ES-I3 (cell line): Measurements from ENCODE around the gene ZACN.
"Not testable (repeated sequence)": the region's sequence is repeated elsewhere in the genome, so short reads cannot be mapped to it uniquely, and the experiment has no call there.

Experiments
- H3K36me3 ChIP-seq: 2 replicates; pipeline ENCODE4 v1.6.1; 2013; ENCODE audit warnings: mild to moderate bottlenecking, low read length, control low read depth, moderate library complexity; ENCODE audit not compliant: insufficient read depth
- H3K4me1 ChIP-seq: 2 replicates; pipeline ENCODE4 v1.6.1; 2013; ENCODE audit warnings: mild to moderate bottlenecking, control low read depth, low read length; ENCODE audit not compliant: insufficient read depth
- H3K9ac ChIP-seq: 2 replicates; pipeline ENCODE4 v1.6.1; 2013; ENCODE audit warnings: low read depth, mild to moderate bottlenecking, low read length, moderate library complexity
- H3K9me3 ChIP-seq: 2 replicates; pipeline ENCODE4 v1.6.1; 2013; ENCODE audit warnings: mild to moderate bottlenecking, low read length, moderate library complexity; ENCODE audit not compliant: control insufficient read depth, insufficient read depth

Gene ZACN

DNA sequence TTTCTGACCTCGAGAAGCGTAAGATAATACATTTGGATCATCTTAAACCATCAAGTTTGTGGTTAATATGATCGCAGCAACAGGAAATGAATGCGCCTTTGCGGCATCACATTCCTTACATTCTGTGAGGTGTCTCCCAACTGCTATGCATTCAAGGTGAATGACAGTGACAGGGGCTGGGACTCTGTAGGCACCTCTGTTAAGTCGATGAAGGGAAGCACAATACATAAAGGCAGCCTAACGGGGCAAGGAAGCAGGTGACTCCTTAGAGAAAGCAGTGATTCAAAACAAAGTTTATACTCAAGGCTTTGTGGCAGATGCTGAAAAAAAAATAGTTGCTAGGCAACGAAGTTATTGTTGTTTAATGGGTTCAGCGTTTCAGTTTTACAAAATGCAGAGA lies 30.3 kb upstream of the ZACN start:
- no peaks in the 10 kb centered on the region for H3K9me3 ChIP-seq
- no peaks in the 10 kb centered on the region for H3K4me1 ChIP-seq
- no peak overlapping the region for H3K9ac ChIP-seq
- H3K36me3 ChIP-seq, result peaks cover 46% of the 10 kb centered on the region

DNA sequence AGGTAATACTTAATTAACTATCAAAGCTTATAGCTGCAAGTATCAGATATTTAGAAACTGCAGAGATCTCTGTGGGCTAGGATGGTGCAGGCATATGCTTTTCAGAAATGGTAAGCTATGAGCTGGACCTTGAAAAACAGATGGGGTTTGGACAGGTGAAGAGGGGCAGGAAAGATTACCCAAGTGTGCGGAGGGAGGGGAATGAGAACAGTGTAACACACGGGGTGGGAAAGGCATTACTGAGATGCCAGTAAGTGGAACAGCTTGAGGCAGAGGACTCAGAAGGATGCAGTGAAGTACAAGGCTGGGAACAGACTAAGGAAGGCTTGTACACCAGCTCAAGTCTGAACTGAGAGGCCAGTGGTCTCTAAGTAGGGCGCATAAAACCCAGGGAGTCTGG lies 29.7 kb upstream of the ZACN start:
- Histone ChIP-seq H3K4me1 (no peaks in the 10 kb centered on the region), H3K9ac (no peak overlapping the region), H3K9me3 (no peaks in the 10 kb centered on the region), H3K36me3 (peaks cover 45% of the 10 kb centered on the region)

DNA sequence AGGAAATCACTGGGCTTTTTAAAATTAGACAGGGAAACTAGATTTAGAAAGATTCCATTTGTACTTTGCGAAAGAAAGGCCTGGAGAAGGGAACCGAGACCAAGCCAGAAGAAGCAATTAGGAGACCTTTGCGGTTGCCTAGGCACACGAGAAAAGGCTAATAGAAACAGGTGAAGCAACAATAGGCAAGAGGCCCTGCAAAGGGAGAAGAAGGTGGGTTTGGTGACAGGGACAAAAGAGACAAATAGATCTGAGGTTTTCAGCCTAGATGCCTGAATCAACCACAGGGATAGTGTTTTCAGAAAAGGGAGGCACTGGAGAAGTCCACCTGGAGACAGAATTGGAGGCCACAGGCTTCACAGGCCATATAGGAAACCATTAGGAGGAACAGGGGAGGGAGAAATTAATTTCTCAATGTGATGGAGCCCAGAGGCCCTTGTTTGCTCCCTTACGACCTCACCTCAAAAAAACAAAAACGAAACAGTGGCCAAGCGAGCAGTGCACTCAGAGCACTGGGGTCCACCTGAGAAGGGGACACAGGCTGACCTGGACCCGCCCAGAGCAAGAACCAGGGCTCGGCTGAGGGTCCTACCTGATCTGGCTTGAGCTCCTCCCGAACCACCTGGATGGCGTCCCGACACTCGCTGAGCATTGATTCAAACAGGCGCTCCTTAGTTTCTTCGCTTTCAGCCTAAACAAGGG lies 29.0 kb upstream of the ZACN start:
- Histone ChIP-seq H3K4me1 (no peaks in the 10 kb centered on the region), H3K36me3 (peaks cover 40% of the 10 kb centered on the region), H3K9ac (no peak overlapping the region), H3K9me3 (no peaks in the 10 kb centered on the region)

DNA sequence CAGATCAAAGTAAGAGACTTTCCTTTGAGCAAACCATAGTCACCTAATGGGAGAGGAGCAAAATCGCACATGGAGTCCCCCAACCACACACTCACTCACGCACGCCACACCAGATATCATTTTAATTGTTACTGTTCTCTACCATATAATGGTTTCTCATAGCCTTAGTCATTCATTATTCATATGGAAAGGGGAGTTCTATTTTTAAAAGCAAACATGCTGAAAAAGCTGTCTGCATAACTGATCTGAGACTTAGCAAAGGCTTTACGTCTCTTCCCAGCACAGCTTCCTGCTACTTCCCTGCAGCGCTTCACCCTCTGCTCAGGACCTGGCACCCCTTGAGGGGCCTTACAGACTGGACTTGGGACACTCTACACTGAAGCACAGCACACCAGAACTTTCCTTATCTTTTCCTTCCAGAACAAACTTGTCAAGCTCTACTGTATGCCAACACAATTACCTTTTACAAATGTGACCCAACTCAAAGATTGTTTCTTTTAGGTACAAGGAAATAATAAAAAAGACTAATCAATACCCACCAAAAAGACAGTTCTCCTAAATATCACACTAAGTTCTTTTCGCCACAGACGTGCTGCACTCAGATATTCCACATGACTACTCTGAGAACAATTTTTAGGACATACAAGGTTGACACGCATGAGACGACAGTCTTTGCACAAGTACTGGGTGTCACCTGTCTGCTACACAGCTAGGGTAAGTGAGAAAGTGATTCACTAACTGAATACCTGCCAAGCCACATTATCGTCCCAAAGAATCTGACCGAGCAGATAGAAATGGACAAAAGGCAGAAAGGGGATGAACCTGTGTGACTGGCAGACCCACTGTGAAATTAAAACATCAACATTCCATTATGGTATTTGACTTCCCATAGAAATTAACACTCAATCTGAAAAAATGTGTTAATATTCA lies 28.2 kb upstream of the ZACN start:
- no peak overlapping the region for H3K9ac ChIP-seq
- no peaks in the 10 kb centered on the region for H3K9me3 ChIP-seq
- no peaks in the 10 kb centered on the region for H3K4me1 ChIP-seq
- H3K36me3 ChIP-seq, result peaks cover 33% of the 10 kb centered on the region

DNA sequence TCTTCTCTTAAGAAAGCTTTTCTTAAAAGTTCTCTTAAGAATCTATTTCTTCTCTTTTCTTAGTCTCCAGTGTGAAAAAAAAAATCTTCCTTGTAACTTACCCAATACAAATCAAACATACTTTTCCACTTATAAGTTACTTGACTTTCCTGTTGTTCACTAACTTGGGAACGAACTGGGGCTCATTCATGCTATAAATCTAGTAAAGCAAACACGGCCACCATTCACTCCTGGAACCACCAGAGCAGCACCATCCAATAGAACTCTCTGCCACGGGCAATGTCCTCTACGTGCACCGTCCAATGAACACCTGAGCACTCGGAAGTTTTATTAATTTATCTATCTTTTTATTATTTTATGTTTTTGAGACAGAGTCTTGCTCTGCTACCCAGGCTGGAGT lies 27.4 kb upstream of the ZACN start:
- Histone ChIP-seq H3K9ac (no peak overlapping the region), H3K4me1 (no peaks in the 10 kb centered on the region), H3K9me3 (no peaks in the 10 kb centered on the region), H3K36me3 (peaks cover 32% of the 10 kb centered on the region)

DNA sequence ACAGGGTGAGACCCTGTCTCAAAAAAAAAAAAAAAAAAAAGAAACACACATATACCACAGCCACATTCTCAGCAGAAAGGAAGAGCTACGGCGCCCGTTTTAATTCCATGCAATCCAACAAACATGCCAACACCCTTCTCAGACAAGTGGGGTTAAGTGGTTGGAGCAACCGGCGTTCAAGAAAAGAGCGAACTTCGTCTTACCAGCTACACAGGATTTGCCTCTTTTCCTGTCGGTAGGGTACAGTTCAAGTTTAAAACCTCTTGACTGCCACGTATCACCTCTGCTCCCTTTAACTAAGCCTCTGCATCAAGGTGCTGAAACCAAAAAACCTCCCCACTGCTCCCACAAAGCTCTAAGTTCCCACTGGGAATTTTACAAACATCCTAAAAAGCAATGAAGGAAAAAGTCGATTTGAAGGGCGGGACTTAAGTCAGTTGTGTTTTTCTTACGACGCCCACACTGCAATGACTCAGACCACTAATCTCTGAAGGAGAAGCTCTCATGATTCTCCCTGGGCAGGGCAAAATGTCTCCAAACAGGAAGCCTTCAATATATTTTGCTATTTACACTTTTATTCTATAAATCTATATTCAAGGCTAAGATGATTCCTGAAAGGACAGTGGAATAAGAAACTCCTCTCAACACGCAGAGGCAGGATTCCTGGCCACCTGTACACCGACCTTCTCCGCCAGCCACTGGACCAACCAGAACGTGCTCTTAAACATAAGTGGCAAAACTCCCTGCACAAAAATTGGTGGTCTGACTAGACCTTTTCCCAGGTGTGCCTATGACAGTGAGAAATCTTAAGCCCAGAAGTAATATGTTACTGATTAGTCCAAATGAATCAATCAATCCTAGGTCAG lies 25.5 kb upstream of the ZACN start:
- no peak overlapping the region for H3K9ac ChIP-seq
- H3K9me3 ChIP-seq, result no peaks in the 10 kb centered on the region
- H3K36me3 ChIP-seq, result peaks cover 45% of the 10 kb centered on the region
- H3K4me1 ChIP-seq, result no peaks in the 10 kb centered on the region

DNA sequence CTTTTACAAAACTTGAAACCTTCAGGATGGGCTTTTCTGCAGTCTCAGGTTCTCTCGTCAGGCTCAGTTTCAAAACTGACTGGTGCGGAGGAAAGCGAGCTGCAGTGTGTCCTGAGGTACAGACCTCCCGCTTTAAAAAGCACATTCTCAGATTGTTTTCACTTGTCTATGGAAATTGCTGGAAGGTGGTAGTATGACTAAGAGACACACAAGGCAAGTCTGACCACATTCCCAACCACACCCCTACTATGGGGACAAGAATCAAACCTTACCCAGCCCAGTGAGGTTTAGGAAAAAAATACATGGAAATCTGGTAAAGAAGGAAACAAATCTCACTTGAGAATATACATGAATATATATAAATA lies 24.9 kb upstream of the ZACN start:
- H3K9me3 ChIP-seq, result no peaks in the 10 kb centered on the region
- peaks cover 42% of the 10 kb centered on the region for H3K36me3 ChIP-seq
- no peak overlapping the region for H3K9ac ChIP-seq
- H3K4me1 ChIP-seq, result no peaks in the 10 kb centered on the region

DNA sequence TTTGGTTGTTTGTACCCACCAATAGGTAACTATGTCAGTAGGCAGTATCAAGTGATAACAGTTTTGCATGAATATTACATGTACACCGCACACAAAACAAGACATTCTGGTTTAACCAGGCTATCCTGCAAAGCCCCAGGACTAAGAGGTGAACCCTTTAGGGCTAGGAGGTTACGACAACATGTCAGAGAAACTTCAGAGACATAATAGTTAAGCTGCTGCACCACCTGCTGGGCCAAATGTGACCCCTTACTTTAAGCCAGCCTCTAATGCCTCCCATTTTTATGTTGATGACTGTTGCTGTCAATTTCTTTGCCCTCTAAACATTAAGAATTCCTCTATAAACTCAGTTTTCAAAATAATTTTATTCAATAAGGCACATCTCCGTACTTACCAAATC lies 22.1 kb upstream of the ZACN start:
- Histone ChIP-seq H3K4me1 (no peaks in the 10 kb centered on the region), H3K36me3 (peaks cover 43% of the 10 kb centered on the region), H3K9ac (no peak overlapping the region), H3K9me3 (no peaks in the 10 kb centered on the region)

DNA sequence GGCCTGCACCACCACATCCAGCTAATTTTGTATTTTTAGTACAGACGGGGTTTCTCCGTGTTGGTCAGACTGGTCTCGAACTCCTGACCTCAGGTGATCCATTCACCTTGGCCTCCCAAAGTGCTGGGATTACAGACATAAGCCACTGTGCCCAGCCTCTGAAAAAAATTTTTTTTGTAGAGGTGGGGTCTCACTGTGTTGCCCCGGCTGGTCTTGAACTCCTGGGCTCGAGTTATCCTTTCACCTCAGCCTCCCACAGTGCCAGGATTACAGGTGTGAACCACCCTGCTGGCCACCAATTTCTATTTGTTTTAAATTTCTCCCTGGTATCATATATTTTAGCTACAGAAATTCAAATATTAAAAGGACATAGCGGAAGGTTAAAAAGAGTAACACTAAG lies 20.7 kb upstream of the ZACN start:
- peaks cover 49% of the 10 kb centered on the region for H3K36me3 ChIP-seq
- H3K9me3 ChIP-seq, H3K9ac ChIP-seq, H3K4me1 ChIP-seq: not testable (repeated sequence)

DNA sequence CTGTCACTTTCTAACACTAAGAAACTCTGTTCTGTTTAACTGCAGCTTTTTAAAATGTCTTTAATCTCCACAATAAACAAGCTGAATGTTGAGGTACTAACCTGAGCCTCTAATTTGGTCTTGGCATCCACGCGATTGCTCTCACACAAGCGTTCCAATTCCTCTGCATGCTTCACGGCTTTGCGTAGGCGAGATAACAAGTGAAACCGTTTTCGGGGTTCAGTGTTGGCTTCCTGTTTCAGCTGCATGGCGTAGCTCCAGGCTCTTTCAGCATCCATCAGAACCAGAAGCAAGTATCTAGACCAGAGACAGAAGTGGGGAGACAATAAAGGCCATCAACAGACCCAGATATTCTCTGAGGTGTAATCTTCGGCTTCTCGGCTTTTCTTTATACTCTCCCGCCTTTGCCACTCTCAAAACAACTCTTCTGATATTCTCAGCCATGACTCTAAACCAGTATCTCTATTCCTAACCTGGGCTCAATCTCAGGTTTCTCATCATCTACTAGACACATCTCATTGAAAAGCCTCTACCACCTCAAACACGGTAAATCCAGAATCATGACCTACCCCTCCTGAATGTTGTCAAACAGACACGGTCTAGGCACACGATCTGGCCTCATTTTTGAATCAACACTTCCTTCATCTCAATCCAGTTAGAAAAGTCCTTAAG lies 15.0 kb upstream of the ZACN start:
- Histone ChIP-seq H3K4me1 (no peaks in the 10 kb centered on the region), H3K36me3 (peaks cover 56% of the 10 kb centered on the region), H3K9ac (no peak overlapping the region), H3K9me3 (no peaks in the 10 kb centered on the region)

DNA sequence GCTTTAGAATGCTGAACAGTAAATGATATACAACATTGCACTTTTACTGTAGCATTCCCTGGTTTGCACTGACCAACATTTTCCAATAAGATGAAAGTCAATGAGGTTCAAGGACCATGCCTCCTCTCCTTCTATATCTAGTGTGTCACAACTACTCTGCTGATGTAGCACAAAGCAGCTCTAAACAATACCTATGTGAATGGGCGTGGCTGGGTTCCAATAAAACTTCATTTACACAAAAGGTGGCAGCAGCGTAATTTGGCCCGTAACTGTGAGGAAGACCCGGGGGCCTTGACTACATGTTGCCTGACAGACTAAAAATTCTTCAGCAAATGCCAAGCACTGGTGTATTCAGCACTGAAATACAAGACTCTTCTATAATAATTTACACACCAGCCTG lies 13.2 kb upstream of the ZACN start:
- Histone ChIP-seq H3K36me3 (peaks cover 49% of the 10 kb centered on the region), H3K9ac (no peak overlapping the region), H3K9me3 (no peaks in the 10 kb centered on the region), H3K4me1 (no peaks in the 10 kb centered on the region)

DNA sequence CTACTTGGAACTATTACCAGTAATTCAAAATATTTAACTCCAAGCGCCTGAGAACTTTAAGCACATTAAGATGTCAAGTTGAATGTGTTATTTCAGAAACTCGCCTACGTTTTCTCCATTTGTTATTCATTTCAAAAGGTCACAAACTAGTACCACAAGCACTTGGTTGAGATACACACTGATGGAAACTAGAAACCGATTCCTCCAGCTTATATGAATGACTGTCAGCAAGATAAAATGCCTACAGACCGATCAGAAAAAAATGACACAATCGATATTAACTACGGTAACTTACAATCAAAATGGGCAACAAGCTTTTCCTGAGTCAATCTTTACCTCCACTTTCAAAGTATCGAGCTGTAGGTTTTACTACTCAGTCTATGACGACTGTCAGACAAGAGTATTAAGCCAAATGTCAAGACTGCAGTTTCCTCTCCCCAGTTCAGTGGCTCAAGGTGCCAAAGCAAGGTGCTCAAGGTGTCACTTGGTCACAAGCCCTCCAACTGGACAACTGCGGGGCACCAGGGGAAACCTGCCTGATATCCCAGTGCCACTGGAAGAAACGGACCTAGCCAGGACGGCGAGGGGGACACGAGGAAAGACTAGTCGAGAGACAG lies 7.3 kb upstream of the ZACN start:
- Histone ChIP-seq H3K9ac (peak overlapping the region; percentile 86), H3K9me3 (no peaks in the 10 kb centered on the region), H3K4me1 (peaks cover 4% of the 10 kb centered on the region), H3K36me3 (peaks cover 9% of the 10 kb centered on the region; the same call in 1 of the 2 replicates)

DNA sequence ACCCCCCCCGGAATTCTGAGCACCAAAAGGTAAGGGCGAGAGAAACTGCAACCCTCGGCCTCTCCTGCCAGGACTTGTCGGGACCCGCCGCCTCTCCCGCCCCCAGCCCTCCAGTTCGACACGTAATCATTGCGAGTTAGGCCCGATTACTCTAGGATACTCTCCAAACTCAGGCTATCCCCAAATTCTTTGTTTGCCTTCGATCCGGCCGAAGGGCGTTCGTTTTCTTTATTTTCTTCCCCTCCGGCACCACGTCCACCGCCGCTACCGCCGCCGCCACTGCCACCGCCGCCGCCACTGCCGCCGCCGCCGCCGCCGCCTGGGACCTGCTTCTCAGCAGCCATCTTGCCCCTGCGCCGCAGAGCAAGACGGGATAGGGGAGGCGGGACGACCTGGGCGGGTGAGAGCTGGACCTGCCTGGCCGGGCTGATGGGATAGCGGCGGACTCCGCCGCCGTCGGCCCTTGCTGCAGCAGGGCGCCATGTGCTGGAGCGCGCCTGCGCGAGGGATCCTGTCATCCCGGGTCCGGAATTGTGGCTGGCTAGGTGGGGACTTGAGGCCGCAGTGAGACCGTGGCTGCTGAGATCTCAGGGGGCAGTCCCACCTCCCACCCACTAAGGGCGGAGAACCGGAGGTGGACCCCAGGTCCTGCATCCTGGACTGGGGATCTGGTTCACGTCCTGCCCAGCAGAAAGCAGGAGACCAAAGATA lies 6.7 kb upstream of the ZACN start, which contains the start of gene SRP68:
SRP68 (minus strand) TSS at position 370 of the 711 bp plus-strand sequence; CDS start at position 344, 26 bp downstream.
- Histone ChIP-seq H3K36me3 (peaks cover 3% of the 10 kb centered on the region; the same call in 1 of the 2 replicates), H3K4me1 (peaks cover 4% of the 10 kb centered on the region), H3K9me3 (no peaks in the 10 kb centered on the region), H3K9ac (peak within 1 kb of the TSS; percentile 86)
